Coronary artery (tissue), 2 donors: ENCODE data around the gene MFF.

Experiments used
- DNase-seq: peaks from one replicate; pipeline ENCODE4 v3.0.0-alpha.2; 2017; ENCODE audit warnings: low spot score
- H3K27ac ChIP-seq, 2 donors: fragments of 200-600 bp; sonication (generic); one replicate each; pipeline ENCODE4 v1.5.1; 2016 to 2019
- H3K4me3 ChIP-seq: fragments of 200-600 bp; sonication (generic); 2 replicates; pipeline ENCODE4 v1.5.1; 2016; ENCODE audit warnings: mild to moderate bottlenecking, moderate library complexity
- CTCF ChIP-seq: fragments of 200-600 bp; sonication (generic); IDR thresholded peaks from one replicate; pipeline ENCODE4 v1.5.1; 2019; ENCODE audit warnings: antibody characterized with exemption

The MFF gene

GRCh38 chr2:227313310-227313709, 11.7 kb upstream of the MFF start:
- DNase-seq = no peak
- TF ChIP-seq CTCF = no peak
- Histone ChIP-seq H3K27ac (no peak overlapping the region), H3K4me3 (no peak overlapping the region)

- TF ChIP-seq CTCF = no peak
- DNase-seq = no peak
These were observed 7.2 kb upstream of the MFF start for GRCh38 chr2:227317834-227318233.

GRCh38 chr2:227320305-227321094, 4.6 kb upstream of the MFF start:
- TF ChIP-seq CTCF = no peak
- DNase-seq = no peak
- Histone ChIP-seq H3K4me3 (no peak overlapping the region), H3K27ac (no peak overlapping the region)

More at GRCh38 chr2:227317834-227318233, 7.2 kb upstream of the MFF start:
- H3K4me3 ChIP-seq = no peak overlapping the region
- H3K27ac ChIP-seq = no peak overlapping the region

GRCh38 chr2:227322530-227323205, 2.4 kb upstream of the MFF start:
- TF ChIP-seq CTCF = no peak
- DNase-seq = no peak
- Histone ChIP-seq H3K4me3 (no peak overlapping the region), H3K27ac (no peak overlapping the region)

- Histone ChIP-seq H3K4me3 (no peak overlapping the region), H3K27ac (no peak overlapping the region)
- TF ChIP-seq CTCF = no peak
- DNase-seq = no peak
These were observed 1.2 kb upstream of the MFF start for GRCh38 chr2:227323818-227324217.

- no peak for DNase-seq
- Histone ChIP-seq H3K27ac (peak overlapping the region; percentile 92 to 94), H3K4me3 (peak overlapping the region; percentile 94)
- no peak for TF ChIP-seq CTCF
These were observed 433 bp upstream of the MFF start for GRCh38 chr2:227324642-227324994.

GRCh38 chr2:227325839-227326195, 766 bp downstream of the MFF start:
- Histone ChIP-seq H3K4me3 (peak overlapping the region; percentile 94), H3K27ac (peak overlapping the region; percentile 92 to 94)
- no peak for TF ChIP-seq CTCF
- DNase-seq = no peak
